ENCODE data around the gene MRPL19. TPM values are rescaled to one million over a fixed set of nuclear protein-coding genes. Genes with fewer than 3 reads are reported as not detected.

The MRPL19 gene
- total RNA-seq, 1 experiment from 2014 or later = 50.2 TPM

DNA sequence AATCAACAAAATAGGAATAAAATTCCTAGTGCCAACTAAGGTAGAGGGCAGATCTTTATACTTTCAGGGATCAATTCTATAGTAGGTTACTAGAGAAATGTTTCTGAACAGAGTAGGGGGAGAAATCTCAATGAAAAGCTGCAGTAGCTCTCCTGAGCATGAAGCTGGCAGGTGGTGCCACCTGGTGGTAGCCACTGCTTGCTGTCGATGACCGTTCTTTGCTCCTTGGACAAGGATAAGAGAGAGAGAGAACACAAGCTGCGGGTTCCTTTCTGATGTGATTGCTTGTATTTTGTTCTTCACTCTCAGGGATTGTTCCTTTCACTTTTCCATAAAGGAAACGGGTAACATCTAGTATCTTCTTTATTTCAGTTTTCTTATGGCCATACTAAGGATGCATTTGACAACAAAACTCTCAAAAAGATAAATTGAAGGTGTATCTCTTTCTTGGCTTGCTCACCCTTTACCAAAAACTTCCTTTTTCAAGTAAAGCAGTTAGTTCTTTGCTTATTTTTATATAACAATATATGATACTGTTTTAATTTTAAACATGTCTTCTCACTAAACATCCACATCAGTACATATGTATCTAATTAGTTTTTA lies 18.6 kb upstream of the MRPL19 start:
- ChIA-PET CTCF (interaction anchor here (0.5 to 1.5 kb wide), 7 partner anchors 18 to 937 kb away, joined by 3 to 4 read pairs (median 3); no protein-coding TSS in a partner anchor), POLR2A (no interaction called here)
- Histone ChIP-seq H3K36me3 (ENCODE audit: control insufficient read depth, insufficient read depth, low read length) (no peaks in the 10 kb centered on the region; the same call in 1 of the 2 replicates), H3K27ac (ENCODE audit: low read length) (no peak overlapping the region), H3K9me3 (ENCODE audit: control insufficient read depth, insufficient read depth, low read depth, low read length) (no peaks in the 10 kb centered on the region), H3K4me1 (ENCODE audit: control insufficient read depth, insufficient read depth, low read length) (no peaks in the 10 kb centered on the region), H3K4me3 (ENCODE audit: low read depth in 2 of 2, low read length in 2 of 2) (no peak overlapping the region), H3K27me3 (ENCODE audit: control insufficient read depth, insufficient read depth, low read length) (peaks cover 8% of the 10 kb centered on the region)
- TF ChIP-seq, protein P1, sequence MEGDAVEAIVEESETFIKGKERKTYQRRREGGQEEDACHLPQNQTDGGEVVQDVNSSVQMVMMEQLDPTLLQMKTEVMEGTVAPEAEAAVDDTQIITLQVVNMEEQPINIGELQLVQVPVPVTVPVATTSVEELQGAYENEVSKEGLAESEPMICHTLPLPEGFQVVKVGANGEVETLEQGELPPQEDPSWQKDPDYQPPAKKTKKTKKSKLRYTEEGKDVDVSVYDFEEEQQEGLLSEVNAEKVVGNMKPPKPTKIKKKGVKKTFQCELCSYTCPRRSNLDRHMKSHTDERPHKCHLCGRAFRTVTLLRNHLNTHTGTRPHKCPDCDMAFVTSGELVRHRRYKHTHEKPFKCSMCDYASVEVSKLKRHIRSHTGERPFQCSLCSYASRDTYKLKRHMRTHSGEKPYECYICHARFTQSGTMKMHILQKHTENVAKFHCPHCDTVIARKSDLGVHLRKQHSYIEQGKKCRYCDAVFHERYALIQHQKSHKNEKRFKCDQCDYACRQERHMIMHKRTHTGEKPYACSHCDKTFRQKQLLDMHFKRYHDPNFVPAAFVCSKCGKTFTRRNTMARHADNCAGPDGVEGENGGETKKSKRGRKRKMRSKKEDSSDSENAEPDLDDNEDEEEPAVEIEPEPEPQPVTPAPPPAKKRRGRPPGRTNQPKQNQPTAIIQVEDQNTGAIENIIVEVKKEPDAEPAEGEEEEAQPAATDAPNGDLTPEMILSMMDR (IDR thresholded peaks at IDR 0.05) = peak; percentile 93
- TF ChIP-seq POLR2AphosphoS5 (IDR thresholded peaks at IDR 0.05; ENCODE audit: low read depth, low read length) (no peak), SIN3A (IDR thresholded peaks at IDR 0.05; ENCODE audit: borderline replicate concordance, insufficient read depth, low read depth, low read length) (no peak)
- TF ChIP-seq, protein P2, sequence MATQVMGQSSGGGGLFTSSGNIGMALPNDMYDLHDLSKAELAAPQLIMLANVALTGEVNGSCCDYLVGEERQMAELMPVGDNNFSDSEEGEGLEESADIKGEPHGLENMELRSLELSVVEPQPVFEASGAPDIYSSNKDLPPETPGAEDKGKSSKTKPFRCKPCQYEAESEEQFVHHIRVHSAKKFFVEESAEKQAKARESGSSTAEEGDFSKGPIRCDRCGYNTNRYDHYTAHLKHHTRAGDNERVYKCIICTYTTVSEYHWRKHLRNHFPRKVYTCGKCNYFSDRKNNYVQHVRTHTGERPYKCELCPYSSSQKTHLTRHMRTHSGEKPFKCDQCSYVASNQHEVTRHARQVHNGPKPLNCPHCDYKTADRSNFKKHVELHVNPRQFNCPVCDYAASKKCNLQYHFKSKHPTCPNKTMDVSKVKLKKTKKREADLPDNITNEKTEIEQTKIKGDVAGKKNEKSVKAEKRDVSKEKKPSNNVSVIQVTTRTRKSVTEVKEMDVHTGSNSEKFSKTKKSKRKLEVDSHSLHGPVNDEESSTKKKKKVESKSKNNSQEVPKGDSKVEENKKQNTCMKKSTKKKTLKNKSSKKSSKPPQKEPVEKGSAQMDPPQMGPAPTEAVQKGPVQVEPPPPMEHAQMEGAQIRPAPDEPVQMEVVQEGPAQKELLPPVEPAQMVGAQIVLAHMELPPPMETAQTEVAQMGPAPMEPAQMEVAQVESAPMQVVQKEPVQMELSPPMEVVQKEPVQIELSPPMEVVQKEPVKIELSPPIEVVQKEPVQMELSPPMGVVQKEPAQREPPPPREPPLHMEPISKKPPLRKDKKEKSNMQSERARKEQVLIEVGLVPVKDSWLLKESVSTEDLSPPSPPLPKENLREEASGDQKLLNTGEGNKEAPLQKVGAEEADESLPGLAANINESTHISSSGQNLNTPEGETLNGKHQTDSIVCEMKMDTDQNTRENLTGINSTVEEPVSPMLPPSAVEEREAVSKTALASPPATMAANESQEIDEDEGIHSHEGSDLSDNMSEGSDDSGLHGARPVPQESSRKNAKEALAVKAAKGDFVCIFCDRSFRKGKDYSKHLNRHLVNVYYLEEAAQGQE (IDR thresholded peaks at IDR 0.05; ENCODE audit: insufficient read depth in 1 of 2, low read depth in 2 of 2, low read length in 1 of 2) = no peak
- ATAC-seq (peak; percentile 96), DNase-seq (ENCODE audit: low read depth, low spot score) (peak; percentile 61)
- no TSS peak for BruUV-seq (replicated peaks)
- in situ Hi-C loops (cut with HindIII; ENCODE audit: low pct_unique_long_range_greater_than_20kb, low sequenced_read_pairs) (no loop called here), intact Hi-C loops (cut with micrococcal nuclease; ENCODE audit: unreplicated experiment) (loop anchor here (1.0 to 10.0 kb wide), 2 partner anchors 164 to 563 kb away; no protein-coding TSS in a partner anchor)

DNA sequence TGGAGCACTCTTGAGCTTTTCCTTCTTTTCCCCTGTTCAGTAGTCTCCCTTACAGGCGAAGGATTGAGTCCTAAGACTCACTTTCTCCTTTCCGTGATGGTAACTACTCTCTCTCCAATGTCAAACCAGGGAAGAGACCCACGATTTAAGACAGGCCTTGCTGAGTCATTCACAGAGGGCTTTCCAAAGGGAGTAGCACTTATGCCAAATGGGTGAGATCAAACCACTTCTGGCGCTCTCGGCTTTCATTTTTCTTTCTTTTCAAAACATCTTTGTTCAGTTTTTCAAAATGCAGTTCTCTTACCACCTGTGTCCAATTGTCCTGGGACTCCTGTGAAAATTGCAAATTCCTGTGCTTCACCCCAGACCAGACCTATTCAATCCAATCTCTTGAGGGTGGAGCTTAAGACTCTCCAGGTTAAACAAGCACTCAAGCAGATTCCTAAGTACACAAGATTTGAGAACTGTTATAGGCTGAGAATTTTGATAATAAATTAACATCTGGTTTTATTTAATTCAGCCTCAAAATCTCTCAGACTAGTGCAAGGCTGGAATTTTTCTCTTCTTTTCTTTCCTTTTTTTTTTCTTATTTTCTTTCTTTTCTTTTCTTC lies 14.4 kb upstream of the MRPL19 start:
- ChIA-PET POLR2A (no interaction called here), CTCF (no interaction called here)
- peaks cover 3% of the 10 kb centered on the region; the same call in 1 of the 2 replicates for H3K27me3 ChIP-seq (ENCODE audit: control insufficient read depth, insufficient read depth, low read length)
- H3K27ac ChIP-seq (ENCODE audit: low read length) = no peak overlapping the region
- no TSS peak for BruUV-seq (replicated peaks)
- in situ Hi-C loops (cut with HindIII; ENCODE audit: low pct_unique_long_range_greater_than_20kb, low sequenced_read_pairs) (no loop called here), intact Hi-C loops (cut with micrococcal nuclease; ENCODE audit: unreplicated experiment) (no loop called here)
- TF ChIP-seq, protein P1 (IDR thresholded peaks at IDR 0.05) = no peak
- TF ChIP-seq TCF7L2 (IDR thresholded peaks at IDR 0.05; ENCODE audit: low read depth, low read length) = no peak
- no peaks in the 10 kb centered on the region; the same call in 1 of the 2 replicates for H3K36me3 ChIP-seq (ENCODE audit: control insufficient read depth, insufficient read depth, low read length)
- H3K4me1 ChIP-seq (ENCODE audit: control insufficient read depth, insufficient read depth, low read length) = no peaks in the 10 kb centered on the region
- ATAC-seq = no peak
- H3K4me3 ChIP-seq (ENCODE audit: low read depth in 2 of 2, low read length in 2 of 2) = no peak overlapping the region
- no peak for DNase-seq (ENCODE audit: low read depth, low spot score)
- H3K9me3 ChIP-seq (ENCODE audit: control insufficient read depth, insufficient read depth, low read depth, low read length) = no peaks in the 10 kb centered on the region
